ENCODE measurements around the gene FBXO38.
"Not testable (repeated sequence)": the region's sequence is repeated elsewhere in the genome, so short reads cannot be mapped to it uniquely, and the experiment has no call there.

Gene FBXO38

DNA sequence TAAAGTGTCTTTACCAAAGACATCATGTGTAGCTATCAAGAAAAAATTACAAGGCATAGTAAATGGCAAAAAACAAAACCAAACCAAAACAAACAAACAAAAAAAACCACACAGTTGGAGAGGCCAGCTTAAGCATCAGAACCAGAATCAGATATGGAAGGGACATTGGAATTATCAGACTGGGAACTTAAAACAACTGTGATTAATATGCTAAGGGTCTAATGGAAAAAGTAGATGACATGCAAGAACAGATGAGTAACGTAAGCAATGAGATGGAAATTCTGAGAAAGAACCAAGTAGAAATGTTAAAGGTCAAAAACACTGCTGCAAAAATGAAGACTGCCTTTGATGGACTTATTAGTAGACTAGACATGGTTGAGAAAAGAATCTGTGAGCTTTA, 75.9 kb downstream of the FBXO38 start:
- TF ChIP-seq, protein P1, sequence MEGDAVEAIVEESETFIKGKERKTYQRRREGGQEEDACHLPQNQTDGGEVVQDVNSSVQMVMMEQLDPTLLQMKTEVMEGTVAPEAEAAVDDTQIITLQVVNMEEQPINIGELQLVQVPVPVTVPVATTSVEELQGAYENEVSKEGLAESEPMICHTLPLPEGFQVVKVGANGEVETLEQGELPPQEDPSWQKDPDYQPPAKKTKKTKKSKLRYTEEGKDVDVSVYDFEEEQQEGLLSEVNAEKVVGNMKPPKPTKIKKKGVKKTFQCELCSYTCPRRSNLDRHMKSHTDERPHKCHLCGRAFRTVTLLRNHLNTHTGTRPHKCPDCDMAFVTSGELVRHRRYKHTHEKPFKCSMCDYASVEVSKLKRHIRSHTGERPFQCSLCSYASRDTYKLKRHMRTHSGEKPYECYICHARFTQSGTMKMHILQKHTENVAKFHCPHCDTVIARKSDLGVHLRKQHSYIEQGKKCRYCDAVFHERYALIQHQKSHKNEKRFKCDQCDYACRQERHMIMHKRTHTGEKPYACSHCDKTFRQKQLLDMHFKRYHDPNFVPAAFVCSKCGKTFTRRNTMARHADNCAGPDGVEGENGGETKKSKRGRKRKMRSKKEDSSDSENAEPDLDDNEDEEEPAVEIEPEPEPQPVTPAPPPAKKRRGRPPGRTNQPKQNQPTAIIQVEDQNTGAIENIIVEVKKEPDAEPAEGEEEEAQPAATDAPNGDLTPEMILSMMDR (IDR thresholded peaks at IDR 0.05; ENCODE audit: low read depth, low read length, missing control alignments) = no peak
- no peak for DNase-seq (ENCODE audit: extremely low read depth, low read depth)
- no peak overlapping the region for H3K4me3 ChIP-seq (replicated peaks; ENCODE audit: low read depth, low read length)

DNA sequence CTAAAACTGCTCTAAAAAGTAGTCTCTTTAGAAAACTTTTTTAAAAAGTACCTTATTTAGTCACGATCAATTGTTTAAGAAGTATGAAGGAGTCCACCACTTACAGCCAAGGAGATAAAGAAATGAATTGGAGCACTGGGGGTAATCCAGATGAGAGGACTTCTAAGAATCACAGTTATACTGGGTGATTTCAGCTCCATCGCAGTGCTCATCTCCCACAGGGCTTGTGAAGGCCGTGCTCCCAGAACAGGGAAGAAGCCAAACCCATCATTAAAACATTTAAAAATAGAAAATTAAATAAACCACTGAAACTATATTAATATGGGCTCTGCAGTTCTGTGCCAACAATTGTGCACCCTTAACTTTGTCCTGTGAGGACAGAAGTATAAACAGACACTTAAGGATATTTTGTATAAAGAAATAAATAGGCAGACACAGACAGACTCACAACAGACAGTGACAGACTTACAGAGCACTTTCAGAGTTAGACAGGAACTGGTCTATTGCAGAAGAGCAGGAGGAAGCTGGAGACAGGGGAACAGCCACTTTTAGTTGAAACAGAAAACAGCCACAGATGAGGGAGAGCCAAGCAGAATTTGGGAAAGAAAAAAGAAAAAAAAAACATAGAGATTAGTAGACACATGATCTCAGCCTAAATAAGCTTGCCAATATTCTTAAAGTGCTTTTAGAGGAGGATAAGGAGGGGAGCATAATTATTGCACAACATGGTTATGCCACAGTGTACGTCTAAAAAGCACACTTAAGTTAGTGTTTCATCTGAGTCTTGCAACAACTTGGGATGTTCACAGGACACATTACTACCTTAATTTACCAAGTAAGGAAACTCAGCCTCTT, 81.8 kb downstream of the FBXO38 start:
- TF ChIP-seq, protein P1 (IDR thresholded peaks at IDR 0.05; ENCODE audit: low read depth, low read length, missing control alignments) = no peak
- no peak overlapping the region for H3K4me3 ChIP-seq (replicated peaks; ENCODE audit: low read depth, low read length)
- no peak for DNase-seq (ENCODE audit: extremely low read depth, low read depth)

DNA sequence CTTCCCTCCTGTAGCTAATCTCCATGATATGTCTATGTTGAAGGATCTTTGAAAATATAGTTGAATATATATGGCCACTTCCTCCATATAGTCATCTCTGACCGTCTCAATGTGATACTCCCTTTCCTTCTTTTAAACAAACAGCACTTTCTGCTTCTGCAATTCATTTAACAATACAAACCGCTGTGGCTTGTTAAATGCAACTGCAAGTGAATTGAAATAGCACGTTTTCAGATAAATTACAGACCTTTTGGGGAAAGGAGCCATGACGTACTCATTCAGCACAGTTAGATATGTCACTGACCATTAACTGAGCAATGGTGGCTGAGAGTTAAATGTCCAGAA, 82.5 kb downstream of the FBXO38 start:
- DNase-seq (ENCODE audit: extremely low read depth, low read depth) = no peak
- no peak overlapping the region for H3K4me3 ChIP-seq (replicated peaks; ENCODE audit: low read depth, low read length)
- TF ChIP-seq, protein P1 (IDR thresholded peaks at IDR 0.05; ENCODE audit: low read depth, low read length, missing control alignments) = no peak

- TF ChIP-seq, protein P1 (IDR thresholded peaks at IDR 0.05; ENCODE audit: low read depth, low read length, missing control alignments) = no peak
- H3K4me3 ChIP-seq (replicated peaks; ENCODE audit: low read depth, low read length) = no peak overlapping the region
- DNase-seq (ENCODE audit: extremely low read depth, low read depth) = no peak
Measured at GRCh38 chr5:148467958-148468357, 84.2 kb downstream of the FBXO38 start.

GRCh38 chr5:148468746-148469145, 85.0 kb downstream of the FBXO38 start:
- not testable (repeated sequence) for H3K4me3 ChIP-seq (replicated peaks; ENCODE audit: low read depth, low read length); DNase-seq (ENCODE audit: extremely low read depth, low read depth)

DNA sequence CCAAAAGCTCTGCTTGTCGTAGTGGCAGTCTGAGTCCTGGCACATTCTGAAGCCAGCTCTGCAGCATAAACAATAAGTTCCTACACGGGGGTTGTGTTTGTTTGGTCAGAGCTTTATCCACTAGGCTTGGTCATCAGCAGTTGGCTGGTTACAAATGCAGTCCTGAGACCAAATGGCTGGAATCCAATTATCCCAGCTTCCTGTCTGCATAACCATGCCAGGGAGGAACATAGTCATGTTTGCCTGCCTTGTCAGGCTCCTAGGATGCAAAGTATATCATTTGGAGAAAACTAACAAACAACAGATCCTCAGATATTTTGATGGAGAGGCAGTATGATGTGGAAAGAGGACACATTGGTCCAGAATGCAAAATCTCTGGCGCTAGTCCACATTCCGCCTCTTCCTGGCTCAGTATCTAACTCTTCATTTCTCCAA, 85.8 kb downstream of the FBXO38 start:
- TF ChIP-seq, protein P1 (IDR thresholded peaks at IDR 0.05; ENCODE audit: low read depth, low read length, missing control alignments) = no peak
- peak; percentile 21 for DNase-seq (ENCODE audit: extremely low read depth, low read depth)
- no peak overlapping the region for H3K4me3 ChIP-seq (replicated peaks; ENCODE audit: low read depth, low read length)

GRCh38 chr5:148471379-148471778, 87.6 kb downstream of the FBXO38 start:
- TF ChIP-seq, protein P1 (IDR thresholded peaks at IDR 0.05; ENCODE audit: low read depth, low read length, missing control alignments) = no peak
- DNase-seq (ENCODE audit: extremely low read depth, low read depth) = no peak
- no peak overlapping the region for H3K4me3 ChIP-seq (replicated peaks; ENCODE audit: low read depth, low read length)
